ENCODE data around the gene YBX3. TPM values are rescaled to one million over a fixed set of nuclear protein-coding genes. Genes with fewer than 3 reads are reported as not detected.

The YBX3 gene
- total and polyA plus RNA-seq, 3 donors from 2014 or later: 493 to 1,385 (median 511) TPM

DNA sequence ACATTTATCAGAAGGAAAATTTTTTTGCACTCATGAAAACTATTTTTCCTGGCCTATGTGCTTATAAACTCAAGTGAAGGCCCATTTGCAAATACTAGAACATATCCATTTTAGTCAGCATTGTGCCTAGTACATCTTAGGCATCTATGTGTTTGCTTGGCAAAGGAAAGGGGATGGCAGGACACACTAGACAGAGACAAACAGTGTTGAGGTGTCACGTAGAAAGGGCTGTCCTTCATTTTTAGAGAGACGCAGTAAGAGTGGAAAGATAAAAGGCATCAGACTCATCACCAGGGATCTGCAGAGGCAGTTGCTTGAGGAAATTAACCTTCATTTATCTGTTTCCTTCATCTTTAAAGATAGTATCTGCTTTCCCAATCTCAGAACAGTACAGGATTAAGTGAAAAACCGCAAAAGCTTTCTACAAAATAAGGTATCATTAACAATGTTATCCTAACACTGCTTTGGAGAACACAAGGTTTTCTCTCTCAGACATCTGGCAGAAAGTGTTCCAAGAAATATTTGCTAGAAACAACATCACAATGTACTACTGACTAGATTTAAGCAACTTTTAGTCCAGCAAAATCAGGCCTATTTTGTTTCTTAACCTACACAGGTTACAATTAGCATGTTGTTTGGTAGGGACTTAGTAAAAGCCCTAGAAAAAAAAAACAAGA is 2.0 kb downstream of the YBX3 start:
- 4 to 7% methylated on average over 3 of the region's 3 CpGs for WGBS, 2 donors
- DNase-seq: no peak
- H3K27ac ChIP-seq: peak overlapping the region; percentile 94 to 98
- H3K4me3 ChIP-seq: peak overlapping the region; percentile 83 to 84
- no peaks in the 10 kb centered on the region for H3K27me3 ChIP-seq
- TF ChIP-seq, protein P1, sequence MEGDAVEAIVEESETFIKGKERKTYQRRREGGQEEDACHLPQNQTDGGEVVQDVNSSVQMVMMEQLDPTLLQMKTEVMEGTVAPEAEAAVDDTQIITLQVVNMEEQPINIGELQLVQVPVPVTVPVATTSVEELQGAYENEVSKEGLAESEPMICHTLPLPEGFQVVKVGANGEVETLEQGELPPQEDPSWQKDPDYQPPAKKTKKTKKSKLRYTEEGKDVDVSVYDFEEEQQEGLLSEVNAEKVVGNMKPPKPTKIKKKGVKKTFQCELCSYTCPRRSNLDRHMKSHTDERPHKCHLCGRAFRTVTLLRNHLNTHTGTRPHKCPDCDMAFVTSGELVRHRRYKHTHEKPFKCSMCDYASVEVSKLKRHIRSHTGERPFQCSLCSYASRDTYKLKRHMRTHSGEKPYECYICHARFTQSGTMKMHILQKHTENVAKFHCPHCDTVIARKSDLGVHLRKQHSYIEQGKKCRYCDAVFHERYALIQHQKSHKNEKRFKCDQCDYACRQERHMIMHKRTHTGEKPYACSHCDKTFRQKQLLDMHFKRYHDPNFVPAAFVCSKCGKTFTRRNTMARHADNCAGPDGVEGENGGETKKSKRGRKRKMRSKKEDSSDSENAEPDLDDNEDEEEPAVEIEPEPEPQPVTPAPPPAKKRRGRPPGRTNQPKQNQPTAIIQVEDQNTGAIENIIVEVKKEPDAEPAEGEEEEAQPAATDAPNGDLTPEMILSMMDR (IDR thresholded peaks at IDR 0.05): no peak
- no peak for TF ChIP-seq POLR2A (IDR thresholded peaks at IDR 0.05)
- H3K4me1 ChIP-seq: peaks cover 43% of the 10 kb centered on the region
- H3K36me3 ChIP-seq (ENCODE audit: low read depth, missing control alignments): no peaks in the 10 kb centered on the region
- H3K9me3 ChIP-seq: no peaks in the 10 kb centered on the region
- intact Hi-C loops (cut with DNase I; ENCODE audit: low total_unique reads): loop anchor here (10.0 kb wide), 1 partner anchor 106 kb away; the partner anchor contains the start of gene MAGOHB

DNA sequence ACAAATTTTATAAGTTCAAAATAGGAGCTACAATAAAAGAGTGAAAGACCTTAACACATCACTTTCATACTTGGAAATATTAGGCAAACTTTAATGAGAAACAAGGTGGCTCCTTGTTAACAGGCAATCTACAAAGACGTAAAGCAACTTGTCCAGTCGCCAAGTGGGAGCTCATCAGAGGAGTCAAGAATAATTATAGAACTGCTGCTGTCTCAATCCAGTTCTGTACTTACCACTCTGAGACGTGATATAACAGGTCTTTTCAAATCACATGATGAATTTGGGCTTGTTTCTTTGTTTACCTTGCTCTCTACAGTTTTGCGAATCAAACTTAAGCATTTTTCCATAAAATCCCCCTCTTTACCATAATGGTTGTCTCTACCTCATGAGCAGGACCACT is 3.6 kb downstream of the YBX3 start:
- Histone ChIP-seq H3K27ac (peak overlapping the region in 1 of 2 donors; percentile 98), H3K36me3 (ENCODE audit: low read depth, missing control alignments) (no peaks in the 10 kb centered on the region), H3K4me3 (no peak overlapping the region), H3K9me3 (no peaks in the 10 kb centered on the region), H3K27me3 (no peaks in the 10 kb centered on the region), H3K4me1 (peaks cover 43% of the 10 kb centered on the region)
- TF ChIP-seq, protein P1 (IDR thresholded peaks at IDR 0.05): no peak
- no peak for TF ChIP-seq POLR2A (IDR thresholded peaks at IDR 0.05)
- WGBS, 2 donors: 45 to 54% methylated on average over 4 of the region's 4 CpGs
- DNase-seq: peak; percentile 58
- intact Hi-C loops (cut with DNase I; ENCODE audit: low total_unique reads): no loop called here

DNA sequence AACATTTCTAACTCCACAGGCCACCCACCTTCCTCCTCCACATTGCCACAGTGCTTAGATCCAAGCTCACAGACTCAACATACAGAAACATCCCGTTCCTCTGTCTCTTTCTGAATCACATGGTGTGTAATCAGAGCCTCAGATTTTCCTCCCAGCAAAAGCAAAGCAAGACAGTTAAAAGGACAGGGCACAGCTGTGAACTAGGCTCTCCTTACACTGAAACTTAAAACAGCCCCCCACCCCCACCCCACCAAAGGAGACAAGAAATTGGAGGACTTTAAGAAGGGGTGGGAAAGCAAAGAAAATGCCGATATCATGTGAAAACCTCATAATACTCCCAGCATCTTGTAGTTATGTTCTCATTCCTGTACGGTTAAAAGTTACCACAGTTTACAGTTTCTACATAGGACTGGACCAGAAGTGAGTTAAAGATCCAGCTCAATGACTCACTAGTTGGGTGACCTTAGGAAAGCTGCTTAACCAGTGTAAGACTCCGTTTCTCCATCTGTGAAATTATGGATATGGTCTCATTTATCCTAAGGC is 4.8 kb downstream of the YBX3 start:
- no peak for TF ChIP-seq POLR2A (IDR thresholded peaks at IDR 0.05)
- TF ChIP-seq, protein P1 (IDR thresholded peaks at IDR 0.05): no peak
- Histone ChIP-seq H3K4me1 (peaks cover 43% of the 10 kb centered on the region), H3K9me3 (no peaks in the 10 kb centered on the region), H3K4me3 (no peak overlapping the region), H3K27ac (peak overlapping the region; percentile 52 to 70), H3K36me3 (ENCODE audit: low read depth, missing control alignments) (no peaks in the 10 kb centered on the region), H3K27me3 (no peaks in the 10 kb centered on the region)
- peak; percentile 16 for DNase-seq
- intact Hi-C loops (cut with DNase I; ENCODE audit: low total_unique reads): no loop called here
- 41 to 50% methylated on average over 4 of the region's 4 CpGs for WGBS, 2 donors

DNA sequence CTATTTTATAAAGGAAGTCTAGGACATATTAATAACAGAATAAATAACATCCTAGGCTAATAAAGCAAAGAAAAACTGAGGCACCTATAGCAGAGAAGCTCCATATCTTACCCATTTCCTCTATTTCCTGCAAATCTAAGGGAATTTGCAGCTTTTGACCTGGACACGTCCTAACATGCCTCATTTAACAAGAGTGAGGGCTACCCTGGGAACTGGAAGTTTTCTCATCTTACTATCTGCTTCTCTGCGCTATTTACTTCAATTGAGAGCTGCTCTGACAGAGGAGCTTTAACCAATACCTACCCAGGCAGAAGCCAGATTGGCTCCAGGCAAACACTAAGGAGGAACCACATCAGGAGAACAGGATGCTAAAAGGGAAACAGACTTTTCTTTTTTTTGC is 5.7 kb downstream of the YBX3 start:
- intact Hi-C loops (cut with DNase I; ENCODE audit: low total_unique reads): no loop called here
- H3K36me3 ChIP-seq (ENCODE audit: low read depth, missing control alignments): no peaks in the 10 kb centered on the region
- peaks cover 43% of the 10 kb centered on the region for H3K4me1 ChIP-seq
- peak overlapping the region; percentile 69 to 70 for H3K27ac ChIP-seq
- DNase-seq: no peak
- H3K4me3 ChIP-seq: no peak overlapping the region
- TF ChIP-seq, protein P1 (IDR thresholded peaks at IDR 0.05): no peak
- no peak for TF ChIP-seq POLR2A (IDR thresholded peaks at IDR 0.05)
- H3K9me3 ChIP-seq: no peaks in the 10 kb centered on the region
- WGBS, 2 donors: 32 to 33% methylated on average over 2 of the region's 2 CpGs
- no peaks in the 10 kb centered on the region for H3K27me3 ChIP-seq

Measured in testis (tissue), 3 donors.